ENCODE results near the gene COL6A1.

COL6A1 gene

DNA sequence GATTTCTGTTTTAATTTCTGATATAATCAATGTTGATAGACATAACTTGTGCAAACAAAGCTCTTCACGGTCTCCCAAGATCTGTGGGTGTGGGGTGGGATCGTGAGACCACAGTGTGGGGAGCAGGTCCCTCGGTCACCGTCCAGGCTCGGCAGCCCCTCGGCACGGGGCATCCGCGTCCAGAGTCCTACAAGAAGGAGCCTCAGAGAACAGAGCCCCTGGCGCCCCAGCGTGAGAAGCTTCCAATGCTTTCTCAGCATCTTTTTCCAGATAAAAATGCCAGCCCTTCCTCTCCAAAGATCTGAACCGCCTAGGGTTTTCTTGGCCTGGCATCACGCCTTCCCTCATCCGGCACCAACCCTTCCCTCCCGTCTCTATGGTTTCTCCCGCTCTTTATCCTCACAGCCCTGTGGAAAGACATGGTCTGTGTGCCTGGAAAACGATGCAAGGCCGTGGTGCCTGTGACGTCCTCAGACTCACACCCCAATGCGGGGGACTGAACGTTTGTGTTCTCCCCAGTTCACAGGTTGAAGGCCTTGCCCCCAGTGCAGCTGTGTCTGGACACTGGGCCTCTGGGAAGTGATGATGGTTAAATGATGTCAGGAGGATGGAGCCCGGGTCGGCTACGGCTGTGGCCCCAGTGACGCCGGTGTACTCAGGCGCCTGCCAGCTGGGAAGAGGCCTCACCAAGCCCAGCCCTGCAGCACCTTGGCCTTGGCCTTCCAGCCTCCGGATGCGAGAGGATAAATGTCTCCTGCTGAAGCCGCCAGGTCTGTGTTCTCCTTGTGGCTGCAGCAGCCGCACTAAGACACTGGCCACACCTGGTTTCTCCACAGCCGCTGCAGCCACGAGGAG is 70.5 kb downstream of the COL6A1 start:
- Histone ChIP-seq H3K4me1 (no peaks in the 10 kb centered on the region), H3K36me3 (ENCODE audit: control insufficient read depth, insufficient read depth, low read length) (no peaks in the 10 kb centered on the region)

DNA sequence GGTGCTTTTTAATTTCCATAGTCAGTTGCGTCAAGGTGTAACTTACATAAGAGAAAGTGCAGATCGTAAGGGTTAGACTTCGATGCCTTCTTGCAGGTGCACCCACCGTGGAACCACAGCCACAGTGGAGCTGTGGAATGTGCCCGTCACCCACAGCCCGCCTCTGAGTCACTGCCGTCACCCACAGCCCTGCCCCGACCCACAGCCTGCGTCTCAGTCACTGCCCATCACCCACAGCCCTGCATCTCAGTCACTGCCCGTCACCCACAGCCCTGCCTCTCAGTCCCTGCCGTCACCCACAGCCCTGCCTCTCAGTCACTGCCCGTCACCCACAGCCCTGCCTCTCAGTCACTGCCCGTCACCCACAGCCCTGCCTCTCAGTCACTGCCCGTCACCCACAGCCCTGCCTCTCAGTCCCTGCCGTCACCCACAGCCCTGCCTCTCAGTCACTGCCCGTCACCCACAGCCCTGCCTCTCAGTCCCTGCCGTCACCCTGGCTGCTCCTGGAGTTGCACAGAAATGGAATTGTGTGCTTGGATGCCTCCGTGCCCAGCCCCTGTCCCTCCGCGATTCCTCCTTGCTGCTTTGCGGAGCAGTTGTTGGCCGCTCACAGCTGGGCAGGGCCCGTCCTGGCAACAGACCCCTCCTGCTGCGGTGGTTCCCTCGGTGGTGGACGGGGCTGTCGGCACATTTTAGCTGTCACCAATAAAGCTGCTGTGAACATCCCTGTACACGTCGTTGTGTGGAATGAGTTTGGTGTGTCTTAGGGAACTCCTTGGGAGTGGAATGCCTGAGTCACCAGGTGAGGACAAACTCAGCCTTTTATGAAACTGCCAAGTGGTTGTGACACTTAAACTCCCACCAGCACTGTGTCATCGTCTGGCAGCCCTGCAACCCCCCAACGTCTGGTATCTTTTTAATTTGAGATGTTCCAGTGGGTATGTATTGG is 71.4 kb downstream of the COL6A1 start:
- H2AFZ ChIP-seq, result no peak overlapping the region
- no peak overlapping the region for H3K4me2 ChIP-seq (ENCODE audit: low read length)
- TF ChIP-seq, protein P1, sequence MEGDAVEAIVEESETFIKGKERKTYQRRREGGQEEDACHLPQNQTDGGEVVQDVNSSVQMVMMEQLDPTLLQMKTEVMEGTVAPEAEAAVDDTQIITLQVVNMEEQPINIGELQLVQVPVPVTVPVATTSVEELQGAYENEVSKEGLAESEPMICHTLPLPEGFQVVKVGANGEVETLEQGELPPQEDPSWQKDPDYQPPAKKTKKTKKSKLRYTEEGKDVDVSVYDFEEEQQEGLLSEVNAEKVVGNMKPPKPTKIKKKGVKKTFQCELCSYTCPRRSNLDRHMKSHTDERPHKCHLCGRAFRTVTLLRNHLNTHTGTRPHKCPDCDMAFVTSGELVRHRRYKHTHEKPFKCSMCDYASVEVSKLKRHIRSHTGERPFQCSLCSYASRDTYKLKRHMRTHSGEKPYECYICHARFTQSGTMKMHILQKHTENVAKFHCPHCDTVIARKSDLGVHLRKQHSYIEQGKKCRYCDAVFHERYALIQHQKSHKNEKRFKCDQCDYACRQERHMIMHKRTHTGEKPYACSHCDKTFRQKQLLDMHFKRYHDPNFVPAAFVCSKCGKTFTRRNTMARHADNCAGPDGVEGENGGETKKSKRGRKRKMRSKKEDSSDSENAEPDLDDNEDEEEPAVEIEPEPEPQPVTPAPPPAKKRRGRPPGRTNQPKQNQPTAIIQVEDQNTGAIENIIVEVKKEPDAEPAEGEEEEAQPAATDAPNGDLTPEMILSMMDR (IDR thresholded peaks at IDR 0.05), result no peak
- no peaks in the 10 kb centered on the region for H3K36me3 ChIP-seq (ENCODE audit: control insufficient read depth, insufficient read depth, low read length)
- H3K9ac ChIP-seq, result no peak overlapping the region
- H3K4me3 ChIP-seq (ENCODE audit: low read depth, low read length), result no peak overlapping the region
- no peak overlapping the region for H3K27ac ChIP-seq
- no peaks in the 10 kb centered on the region for H3K9me3 ChIP-seq (ENCODE audit: control insufficient read depth, low read length)
- no peaks in the 10 kb centered on the region for H3K79me2 ChIP-seq
- H3K4me1 ChIP-seq, result no peaks in the 10 kb centered on the region
- no peaks in the 10 kb centered on the region for H3K27me3 ChIP-seq (ENCODE audit: control insufficient read depth, insufficient read depth, low read length)

More for the DNA sequence above, 70.5 kb downstream of the COL6A1 start:
- H3K9me3 ChIP-seq (ENCODE audit: control insufficient read depth, low read length), result no peaks in the 10 kb centered on the region
- no peaks in the 10 kb centered on the region for H3K27me3 ChIP-seq (ENCODE audit: control insufficient read depth, insufficient read depth, low read length)
- TF ChIP-seq, protein P1 (IDR thresholded peaks at IDR 0.05), result no peak
- H3K9ac ChIP-seq, result no peak overlapping the region
- H3K4me2 ChIP-seq (ENCODE audit: low read length), result no peak overlapping the region
- no peak overlapping the region for H2AFZ ChIP-seq
- no peaks in the 10 kb centered on the region for H3K79me2 ChIP-seq
- no peak overlapping the region for H3K4me3 ChIP-seq (ENCODE audit: low read depth, low read length)
- no peak overlapping the region for H3K27ac ChIP-seq

- Histone ChIP-seq H3K4me1 (no peaks in the 10 kb centered on the region), H3K79me2 (no peaks in the 10 kb centered on the region), H2AFZ (no peak overlapping the region), H3K4me2 (ENCODE audit: low read length) (no peak overlapping the region), H3K36me3 (ENCODE audit: control insufficient read depth, insufficient read depth, low read length) (no peaks in the 10 kb centered on the region), H3K4me3 (ENCODE audit: low read depth, low read length) (no peak overlapping the region), H3K9ac (no peak overlapping the region), H3K27ac (no peak overlapping the region), H3K9me3 (ENCODE audit: control insufficient read depth, low read length) (no peaks in the 10 kb centered on the region), H3K27me3 (ENCODE audit: control insufficient read depth, insufficient read depth, low read length) (no peaks in the 10 kb centered on the region)
- TF ChIP-seq, protein P1 (IDR thresholded peaks at IDR 0.05), result no peak
These were observed 72.5 kb downstream of the COL6A1 start for GRCh38 chr21:46054031-46054430.

GRCh38 chr21:46054451-46054881 is 72.9 kb downstream of the COL6A1 start:
- no peaks in the 10 kb centered on the region for H3K27me3 ChIP-seq (ENCODE audit: control insufficient read depth, insufficient read depth, low read length)
- H3K4me1 ChIP-seq, result no peaks in the 10 kb centered on the region
- no peaks in the 10 kb centered on the region for H3K36me3 ChIP-seq (ENCODE audit: control insufficient read depth, insufficient read depth, low read length)
- H3K9ac ChIP-seq, result no peak overlapping the region
- H2AFZ ChIP-seq, result no peak overlapping the region
- TF ChIP-seq, protein P1 (IDR thresholded peaks at IDR 0.05), result no peak
- no peak overlapping the region for H3K27ac ChIP-seq
- H3K9me3 ChIP-seq (ENCODE audit: control insufficient read depth, low read length), result no peaks in the 10 kb centered on the region
- no peak overlapping the region for H3K4me2 ChIP-seq (ENCODE audit: low read length)
- H3K79me2 ChIP-seq, result no peaks in the 10 kb centered on the region
- no peak overlapping the region for H3K4me3 ChIP-seq (ENCODE audit: low read depth, low read length)
